Fibroblast of lung (primary cell): Measurements from ENCODE around the gene AKAP13. TPM values are rescaled to one million over a fixed set of nuclear protein-coding genes. Genes with fewer than 3 reads are reported as not detected.

Experiments
- DNase-seq, 2 donors: peaks; one replicate each; pipeline versions ENCODE4 v3.0.0 to v3.0.0-alpha.2; 2010; ENCODE audit warnings: low read depth in 2 of 2
- H2AFZ ChIP-seq: 2 replicates; pipeline ENCODE4 v1.5.1; 2012; ENCODE audit warnings: low read length, control low read depth, inconsistent platforms
- H3K27ac ChIP-seq: 2 replicates; pipeline ENCODE4 v1.5.1; 2011; ENCODE audit warnings: low read length, control low read depth; ENCODE audit not compliant: insufficient read depth
- H3K27me3 ChIP-seq: 2 replicates; pipeline ENCODE4 v1.5.1; 2011; ENCODE audit warnings: mild to moderate bottlenecking, low read length; ENCODE audit not compliant: control insufficient read depth, insufficient read depth
- H3K36me3 ChIP-seq: 2 replicates; pipeline ENCODE4 v1.5.1; 2011; ENCODE audit warnings: low read length; ENCODE audit not compliant: control insufficient read depth, insufficient read depth
- H3K4me1 ChIP-seq: 2 replicates; pipeline ENCODE4 v1.5.1; 2011; ENCODE audit warnings: low read length; ENCODE audit not compliant: control insufficient read depth, insufficient read depth; ENCODE audit errors: extremely low read depth
- H3K4me2 ChIP-seq: 2 replicates; pipeline ENCODE4 v1.5.1; 2011; ENCODE audit warnings: low read length, control low read depth; ENCODE audit not compliant: insufficient read depth; ENCODE audit errors: extremely low read depth
- H3K4me3 ChIP-seq, 4 experiments: fragments of 200-600 bp in 1 of 4; sonication (generic) in 1 of 4; replicated peaks in 1 of 4; 2 replicates each; pipeline ENCODE4 v1.5.1; 2011 to 2016; ENCODE audit warnings: low read length in 4 of 4, low read depth in 3 of 4, mild to moderate bottlenecking in 3 of 4, control low read depth in 2 of 4, inconsistent platforms in 1 of 4, mixed read lengths in 1 of 4; ENCODE audit not compliant: insufficient read depth in 1 of 4; ENCODE audit errors: control extremely low read depth in 1 of 4
- H3K79me2 ChIP-seq: 2 replicates; pipeline ENCODE4 v1.5.1; 2012; ENCODE audit warnings: mild to moderate bottlenecking, low read length, inconsistent platforms; ENCODE audit not compliant: control insufficient read depth, insufficient read depth
- H3K9ac ChIP-seq: 2 replicates; pipeline ENCODE4 v1.5.1; 2011; ENCODE audit warnings: mild to moderate bottlenecking, low read length, control low read depth; ENCODE audit not compliant: insufficient read depth
- H3K9me3 ChIP-seq: 2 replicates; pipeline ENCODE4 v1.5.1; 2012; ENCODE audit warnings: low read depth, low read length; ENCODE audit not compliant: control insufficient read depth, insufficient read depth
- H4K20me1 ChIP-seq: 2 replicates; pipeline ENCODE4 v1.5.1; 2011; ENCODE audit warnings: low read length; ENCODE audit not compliant: control insufficient read depth, insufficient read depth; ENCODE audit errors: extremely low read depth
- CTCF ChIP-seq, 2 donors: IDR thresholded peaks in 1 of 2; conservative IDR thresholded peaks in 1 of 2; 1 replicate in 1 of 2; 2 replicates in 1 of 2; pipeline ENCODE4 v1.5.1; 2011 to 2012; ENCODE audit warnings: low read length in 2 of 2, control low read depth in 1 of 2, inconsistent platforms in 1 of 2, low read depth in 1 of 2, mild to moderate bottlenecking in 1 of 2
- EZH2 ChIP-seq: IDR thresholded peaks from 2 replicates; pipeline ENCODE4 v1.5.1; 2012; ENCODE audit warnings: low read length, control low read depth, mild to moderate bottlenecking; ENCODE audit errors: missing control alignments
- polyA plus RNA-seq, 2 donors: library from polyadenylated mRNA; depleted of rRNA in 1 of 2; stranded (reverse) in 1 of 2; unstranded in 1 of 2; fragments of >200 nt; gene quantifications; 2 replicates each; pipeline ENCODE4 v1.2.1, GENCODE V29; 2011 to 2012; ENCODE audit warnings: missing spikeins in 1 of 2
- total RNA-seq: library from RNA; depleted of rRNA; stranded (reverse); fragments of >200 nt; gene quantifications from 2 replicates; pipeline ENCODE4 v1.2.1, GENCODE V29; 2014

Gene AKAP13
- total and polyA plus RNA-seq, 2 donors (not counting 1 experiment from before 2014, with no cell fraction given), result 8.3 to 68.4 TPM

GRCh38 chr15:85793641-85794597 is 413.5 kb downstream of the AKAP13 start:
- Histone ChIP-seq H3K9ac (peak overlapping the region; percentile 70), H3K4me3 (peak overlapping the region; percentile 48 to 67 (median 58)), H3K27me3 (peaks cover 6% of the 10 kb centered on the region), H3K4me2 (peak overlapping the region; percentile 84), H3K4me1 (no peaks in the 10 kb centered on the region), H4K20me1 (no peaks in the 10 kb centered on the region), H3K9me3 (no peaks in the 10 kb centered on the region), H3K27ac (peak overlapping the region; percentile 54), H3K36me3 (no peaks in the 10 kb centered on the region), H3K79me2 (peaks cover 10% of the 10 kb centered on the region), H2AFZ (peak overlapping the region; percentile 4)
- DNase-seq, result peak in 1 of 2 donors; percentile 30
- TF ChIP-seq EZH2, result no peak
- TF ChIP-seq CTCF (conservative IDR thresholded peaks at IDR 0.05 in 1 of 2, IDR thresholded peaks at IDR 0.05 in 1 of 2; ENCODE audit: low read depth in 1 of 2, low read length in 2 of 2), result no peak

GRCh38 chr15:85794598-85795336 is 414.4 kb downstream of the AKAP13 start, which contains the start of gene KLHL25:
KLHL25 (minus strand) TSS chr15:85794925; CDS start chr15:85769810, 25,115 bp downstream.
- Histone ChIP-seq H3K4me1 (no peaks in the 10 kb centered on the region), H2AFZ (peak within 1 kb of the TSS; percentile 94), H3K79me2 (peaks cover 10% of the 10 kb centered on the region), H3K4me2 (peak within 1 kb of the TSS; percentile 96), H3K4me3 (peak within 1 kb of the TSS; percentile 48 to 67 (median 62)), H3K27ac (peak within 1 kb of the TSS; percentile 54), H3K9me3 (no peaks in the 10 kb centered on the region), H3K9ac (peak within 1 kb of the TSS; percentile 70), H4K20me1 (no peaks in the 10 kb centered on the region), H3K36me3 (no peaks in the 10 kb centered on the region), H3K27me3 (peaks cover 6% of the 10 kb centered on the region)
- no peak for TF ChIP-seq EZH2
- no peak for TF ChIP-seq CTCF (conservative IDR thresholded peaks at IDR 0.05 in 1 of 2, IDR thresholded peaks at IDR 0.05 in 1 of 2; ENCODE audit: low read depth in 1 of 2, low read length in 2 of 2)
- DNase-seq, result peak; percentile 93 to 94
